Stimulated activated CD4-positive, alpha-beta T cell treated with anti-CD3 and anti-CD28 coated beads, TNF-alpha, amount 100 ng/mL, for 48 hours (primary cell): Measurements from ENCODE around the gene ZNF512B.

ENCODE experiments used
- DNase-seq, 3 donors: peaks; one replicate each; pipeline ENCODE4 v3.0.0-alpha.2; 2020; ENCODE audit warnings: low read depth in 3 of 3

The ZNF512B gene

GRCh38 chr20:63950701-63951397 is 18.9 kb downstream of the ZNF512B start:
- no peak for DNase-seq

GRCh38 chr20:63947638-63948456 is 21.9 kb downstream of the ZNF512B start:
- no peak for DNase-seq

GRCh38 chr20:63946986-63947637 is 22.6 kb downstream of the ZNF512B start:
- DNase-seq = no peak

GRCh38 chr20:63945921-63946920 is 23.5 kb downstream of the ZNF512B start:
- DNase-seq = no peak

- no peak for DNase-seq
Measured at GRCh38 chr20:63945031-63945658, 24.6 kb downstream of the ZNF512B start.

DNA sequence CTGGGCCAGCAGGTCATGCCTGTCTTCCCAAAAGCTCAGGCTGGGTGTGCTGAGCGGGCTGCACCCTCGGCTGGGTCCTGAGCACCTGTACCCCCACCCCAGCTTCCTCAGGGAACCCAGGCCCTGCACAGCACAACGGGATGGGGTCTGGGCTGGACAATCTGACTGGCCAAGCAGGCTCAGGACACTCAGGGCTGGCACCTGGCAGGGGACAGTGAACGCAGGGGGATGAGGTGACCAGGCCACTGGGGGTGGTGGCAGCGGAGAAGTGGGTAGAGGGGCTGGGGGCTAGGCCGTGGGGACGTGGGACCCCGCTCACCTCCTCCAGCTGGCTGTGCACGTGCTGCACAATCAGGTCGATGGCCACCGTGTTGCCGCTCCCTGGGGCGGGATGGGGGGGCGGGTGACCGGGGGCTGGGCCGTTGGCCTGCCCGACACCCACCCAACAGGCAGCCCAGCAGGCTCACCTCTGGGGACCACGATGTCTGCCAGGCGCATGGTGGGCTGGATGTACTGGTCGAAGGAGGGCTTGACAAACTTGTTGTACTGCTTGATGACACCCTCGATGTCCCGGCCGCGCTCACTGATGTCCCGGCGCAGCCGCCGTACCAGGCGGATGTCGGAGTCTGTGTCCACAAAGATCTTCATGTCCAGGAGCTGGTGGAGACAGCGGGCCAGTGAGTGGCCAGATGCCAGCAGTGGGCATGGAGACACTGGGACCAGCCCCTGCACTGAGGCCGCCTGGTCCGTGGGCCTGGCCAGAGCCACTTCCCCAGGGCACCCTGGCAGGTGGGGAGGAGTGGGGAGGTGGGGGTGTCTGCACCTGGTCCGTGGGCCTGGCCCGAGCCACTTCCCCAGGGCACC is 25.4 kb downstream of the ZNF512B start:
- DNase-seq = no peak

DNA sequence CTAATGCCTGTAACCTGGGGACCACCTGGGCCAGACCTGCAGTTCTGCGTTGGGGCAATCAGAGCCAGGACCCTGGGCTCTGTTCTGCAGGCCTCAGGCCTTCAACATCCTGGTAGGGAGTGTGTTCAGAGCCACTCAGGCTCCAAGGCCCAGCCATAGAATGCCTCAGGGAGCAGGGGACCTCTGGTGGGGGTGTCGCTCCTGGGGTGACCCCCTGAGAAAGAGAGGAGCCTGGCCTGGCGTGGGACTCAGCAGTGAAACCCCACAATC is 26.0 kb downstream of the ZNF512B start:
- DNase-seq = no peak

DNA sequence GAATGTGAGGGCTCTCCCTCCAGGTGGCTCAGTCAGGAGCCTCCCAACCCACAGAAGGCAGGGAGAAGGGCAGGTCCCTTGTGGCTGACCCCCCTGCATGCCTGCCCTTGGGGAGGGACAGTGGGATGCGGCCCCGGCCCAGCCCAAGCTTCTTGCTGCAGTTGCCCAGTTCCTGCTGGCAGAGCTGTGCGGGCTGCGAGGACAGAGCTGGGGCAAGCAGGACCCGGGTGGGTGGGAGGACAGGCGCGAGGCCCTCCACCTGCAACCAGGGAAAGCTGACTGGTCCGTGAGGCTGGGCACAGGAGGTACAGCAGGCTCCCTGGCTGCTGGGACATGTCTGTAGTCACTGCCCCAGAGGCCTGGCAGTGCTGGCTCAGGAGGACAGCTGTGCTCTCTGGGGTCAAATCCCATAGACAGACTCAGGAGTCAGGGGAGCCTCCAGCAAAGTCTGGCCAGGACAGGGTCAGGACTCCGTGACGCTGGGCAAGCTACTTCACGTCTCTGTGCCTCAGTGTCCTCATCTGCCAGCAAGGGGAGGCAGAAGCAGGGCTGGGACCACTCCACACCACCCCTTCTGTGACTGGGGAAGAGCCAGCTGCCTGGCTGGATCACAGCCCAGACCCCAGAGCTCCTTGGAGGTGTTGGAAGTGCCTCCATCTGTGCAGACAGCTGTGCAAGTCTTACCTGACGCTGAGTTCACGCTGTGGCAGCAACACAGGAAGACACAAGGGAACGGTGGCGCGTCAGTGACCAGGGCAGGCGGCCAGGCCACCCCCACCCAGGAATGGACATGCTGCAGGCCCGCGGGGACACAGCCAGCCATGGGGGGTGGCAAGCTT is 26.5 kb downstream of the ZNF512B start:
- DNase-seq = no peak

DNA sequence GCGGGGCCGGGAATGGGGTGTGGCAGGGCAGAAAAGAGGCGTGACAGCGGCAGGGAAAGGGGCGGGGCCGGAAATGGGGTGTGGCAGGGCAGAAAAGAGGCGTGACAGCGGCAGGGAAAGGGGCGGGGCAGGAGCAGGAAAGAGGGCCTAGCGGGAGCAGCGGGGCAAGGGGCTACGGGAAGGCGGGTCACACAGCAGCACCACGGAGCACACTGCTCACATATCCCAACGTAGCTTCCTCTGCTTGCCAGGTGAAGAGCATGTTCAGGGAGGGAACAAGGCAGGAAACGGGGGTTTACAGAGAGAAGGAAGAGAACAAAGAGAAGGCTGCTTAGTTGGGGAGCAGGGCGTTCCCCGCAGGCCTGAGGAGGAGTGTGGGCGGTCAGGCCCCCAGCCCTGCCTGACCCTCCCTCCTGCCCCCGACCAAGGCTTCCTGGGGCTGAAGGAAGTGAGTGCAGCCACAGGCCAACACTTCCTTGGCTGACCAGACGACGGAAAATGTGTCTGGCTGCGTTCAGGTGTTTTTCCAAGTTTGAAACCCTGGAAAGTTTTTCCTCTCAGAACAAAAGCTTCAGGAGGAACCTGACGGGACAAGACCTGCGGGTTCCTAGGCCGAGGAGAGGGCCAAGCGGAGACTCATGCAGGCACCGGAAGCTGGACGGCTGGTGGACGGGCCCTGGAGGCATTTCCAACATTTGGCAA is 27.3 kb downstream of the ZNF512B start:
- DNase-seq = peak in 1 of 3 donors; percentile 57

GRCh38 chr20:63941282-63942081 is 28.2 kb downstream of the ZNF512B start:
- DNase-seq = peak in 2 of 3 donors; percentile 58 to 62

DNA sequence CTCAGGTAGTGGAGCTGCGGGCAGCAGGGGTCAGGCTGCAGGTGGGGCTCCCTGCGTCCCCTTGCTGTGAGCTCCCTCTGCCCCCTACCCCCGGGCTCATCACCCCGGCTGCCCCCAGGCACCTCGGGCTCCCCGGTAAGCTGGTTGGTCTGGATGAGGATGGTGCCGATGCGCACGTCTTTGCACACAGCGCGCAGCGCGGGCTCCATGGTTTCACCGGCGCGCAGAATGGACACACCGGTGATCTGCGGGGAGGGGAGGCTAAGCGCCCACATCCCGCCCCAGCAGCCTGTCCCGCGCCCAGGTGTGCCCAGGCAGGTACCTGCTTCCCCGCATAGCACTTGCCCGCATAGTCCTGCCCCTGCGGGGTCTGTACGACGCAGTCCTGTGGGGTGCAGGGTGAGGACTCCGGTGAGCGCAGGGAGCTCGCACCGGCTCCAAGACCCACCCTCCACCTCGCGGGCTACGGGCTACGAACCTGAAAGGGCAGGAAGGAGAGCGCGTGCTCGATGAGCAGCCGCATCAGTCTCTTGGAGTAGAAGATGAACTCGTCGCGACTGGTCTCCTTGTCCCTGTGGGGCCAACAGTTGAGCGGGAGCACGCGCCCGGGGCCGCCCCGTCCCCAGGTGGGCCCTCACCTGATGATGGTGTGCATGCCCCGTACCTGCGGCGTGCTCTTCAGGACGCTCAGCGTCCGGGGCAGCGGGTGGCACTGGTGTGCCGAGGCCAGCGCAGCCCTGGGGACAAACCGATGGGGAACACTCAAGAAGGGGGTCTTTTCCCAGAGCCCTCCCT is 29.1 kb downstream of the ZNF512B start:
- DNase-seq = no peak

GRCh38 chr20:63940071-63940471 is 29.7 kb downstream of the ZNF512B start:
- DNase-seq = no peak

DNA sequence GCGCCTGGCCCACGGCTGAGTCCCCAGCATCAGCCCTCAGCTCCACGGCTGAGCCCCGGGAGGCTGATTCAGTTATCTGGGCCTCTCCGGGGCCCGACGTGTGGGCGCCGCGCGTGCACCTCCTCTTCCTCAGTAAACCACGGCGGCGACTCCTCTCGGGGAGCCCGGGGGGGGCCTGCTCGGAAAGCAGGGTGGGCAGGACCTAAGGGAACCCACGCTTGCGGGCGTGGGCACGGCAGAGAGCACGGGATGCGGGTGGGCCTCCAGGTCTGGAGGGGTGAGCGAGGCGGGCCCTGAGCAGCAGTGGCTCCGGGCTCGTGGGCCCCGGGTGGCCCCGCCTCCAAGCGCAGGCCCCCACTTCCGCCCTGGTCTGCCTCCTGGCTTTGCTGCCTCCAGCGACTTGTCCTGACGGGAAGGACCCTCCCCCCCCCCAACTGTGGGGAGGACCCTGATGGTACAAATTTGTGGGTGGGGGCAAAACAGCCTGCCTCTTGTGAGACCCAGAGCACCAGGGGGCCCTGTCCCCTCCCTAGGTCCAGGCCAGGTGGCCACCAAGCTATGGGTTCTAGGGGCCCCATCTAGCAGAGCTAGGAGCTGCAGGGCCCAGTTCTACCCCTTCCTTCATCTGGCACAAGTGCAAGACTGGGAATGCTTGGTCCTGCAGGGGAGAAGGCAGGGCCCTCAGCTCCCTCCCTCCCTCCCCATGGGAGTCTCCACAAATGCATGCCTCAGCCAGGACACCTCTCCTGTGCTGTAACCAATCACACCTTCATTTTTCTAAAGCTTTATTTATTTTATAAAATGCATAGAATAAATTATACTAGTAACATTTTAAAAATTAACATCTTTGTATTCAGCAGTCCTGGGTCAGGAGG is 30.4 kb downstream of the ZNF512B start:
- no peak for DNase-seq

DNA sequence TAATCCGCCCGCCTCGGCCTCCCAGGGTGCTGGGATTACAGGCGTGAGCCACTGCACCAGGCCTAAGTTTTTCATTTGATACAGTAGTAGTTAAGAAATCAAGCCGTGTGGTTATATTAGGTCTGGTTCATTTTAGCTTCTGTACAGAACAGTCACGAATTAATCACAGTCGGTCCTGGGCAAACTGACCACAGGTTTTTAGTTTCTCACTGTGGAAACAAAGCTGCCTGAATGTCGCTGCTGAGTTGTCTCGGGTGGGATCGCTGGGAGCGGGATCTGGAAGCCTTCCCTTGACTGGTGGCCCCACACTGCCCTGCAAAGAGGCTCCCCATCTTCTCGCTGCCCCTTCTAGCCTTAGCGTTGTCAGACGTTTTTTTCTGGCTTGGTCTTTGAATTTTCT is 32.1 kb downstream of the ZNF512B start:
- DNase-seq = no peak

GRCh38 chr20:63935447-63935846 is 34.3 kb downstream of the ZNF512B start:
- DNase-seq = no peak
